ENCODE measurements around the gene TSPAN2.

Gene TSPAN2

DNA sequence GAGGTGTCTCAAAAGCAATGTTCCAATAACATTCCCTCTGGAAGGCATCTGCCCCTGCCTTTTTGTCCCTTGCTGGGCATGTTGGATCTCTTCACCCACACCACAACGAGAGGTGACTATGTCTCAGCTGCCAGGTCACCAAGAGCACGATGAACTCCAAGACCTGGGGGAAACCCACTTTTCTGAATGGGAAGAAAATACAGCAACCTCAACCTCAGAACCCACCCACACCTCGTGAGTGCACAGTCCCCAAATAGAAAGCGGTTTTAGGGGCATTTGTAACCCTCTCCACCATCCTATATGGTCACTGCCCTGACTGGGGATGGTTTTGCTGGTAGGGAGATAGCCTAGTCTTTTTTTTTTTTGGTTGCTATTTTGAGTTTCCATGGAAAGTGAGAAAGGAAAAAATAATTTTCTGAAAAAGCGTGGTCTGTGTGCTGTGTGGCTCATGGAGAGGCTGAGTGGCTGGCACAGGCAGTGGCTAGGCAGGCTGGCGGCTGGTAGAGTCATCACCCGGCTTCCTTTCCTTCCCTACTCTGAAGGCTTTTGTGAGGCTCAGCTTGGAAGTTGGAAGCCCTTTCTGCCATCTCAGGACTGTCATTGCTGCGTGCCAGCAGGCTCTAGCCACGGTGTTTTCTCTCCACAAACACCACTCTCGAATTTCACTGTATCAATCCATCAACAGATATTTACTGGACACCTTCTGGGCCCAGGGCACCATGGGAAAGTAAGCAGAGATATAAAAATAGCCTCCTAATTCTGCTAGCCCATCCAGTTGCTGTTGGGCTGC is 15.8 kb downstream of the TSPAN2 start:
- no peak for DNase-seq

DNA sequence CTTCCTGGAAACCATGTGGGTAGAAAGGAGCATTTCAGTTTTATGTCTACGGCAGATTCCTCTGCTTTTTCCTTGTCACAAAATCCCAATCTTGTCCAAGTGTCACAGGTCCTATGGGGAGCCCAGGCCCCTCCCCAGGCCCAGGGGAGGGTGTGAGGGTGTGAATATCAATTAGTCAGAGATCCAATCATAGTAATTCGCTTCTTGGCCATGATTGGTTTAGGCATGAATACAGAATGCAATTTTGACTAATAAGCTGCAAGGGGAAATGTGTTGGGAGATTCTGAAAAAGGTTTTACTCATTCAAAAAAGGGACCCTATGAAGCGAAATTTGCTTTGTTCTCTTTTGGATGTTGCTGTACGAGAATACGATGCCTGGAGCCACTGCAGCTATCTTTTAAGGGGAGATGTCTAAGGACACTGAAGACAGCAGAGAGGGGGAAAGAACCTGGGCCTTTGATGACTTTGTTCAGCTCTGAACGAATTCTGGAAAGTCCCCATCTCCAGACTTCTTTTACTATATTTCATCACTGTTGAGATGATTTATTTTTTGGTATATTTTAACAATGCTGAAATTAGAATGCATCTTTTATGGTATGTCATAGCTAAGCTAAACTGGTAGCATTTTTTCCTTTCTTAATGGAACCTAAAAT is 18.2 kb downstream of the TSPAN2 start:
- DNase-seq = no peak

DNA sequence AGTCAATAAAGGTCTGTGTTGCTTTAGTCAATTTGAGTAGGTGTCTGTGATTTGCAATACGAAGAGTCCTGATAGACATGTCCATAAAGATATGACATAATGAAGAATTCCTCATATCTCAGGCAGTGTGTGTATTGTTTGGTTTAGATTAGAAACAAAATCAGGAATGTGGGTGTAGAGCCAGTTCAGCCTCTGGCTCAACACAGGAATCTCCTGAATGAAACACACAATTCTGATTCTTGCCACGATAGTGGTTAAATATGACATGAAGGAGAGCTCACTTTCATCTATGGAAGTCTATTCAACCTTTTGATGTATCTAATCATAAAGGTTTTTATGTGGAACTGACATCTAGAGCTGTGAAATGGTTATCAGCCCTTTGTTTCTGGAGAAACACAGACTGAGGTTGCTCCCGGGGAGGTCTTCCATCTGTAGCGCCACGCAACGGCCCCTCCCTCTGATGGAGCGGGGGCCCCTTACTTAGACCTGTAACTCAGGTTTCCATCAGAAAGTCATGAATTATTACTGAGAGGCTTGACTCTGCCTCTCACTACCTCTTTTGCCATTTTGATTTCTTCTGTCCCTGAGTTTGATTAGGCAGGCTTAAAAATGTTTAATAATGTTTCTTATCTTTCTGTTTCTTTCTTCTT is 19.5 kb downstream of the TSPAN2 start:
- DNase-seq = no peak

DNA sequence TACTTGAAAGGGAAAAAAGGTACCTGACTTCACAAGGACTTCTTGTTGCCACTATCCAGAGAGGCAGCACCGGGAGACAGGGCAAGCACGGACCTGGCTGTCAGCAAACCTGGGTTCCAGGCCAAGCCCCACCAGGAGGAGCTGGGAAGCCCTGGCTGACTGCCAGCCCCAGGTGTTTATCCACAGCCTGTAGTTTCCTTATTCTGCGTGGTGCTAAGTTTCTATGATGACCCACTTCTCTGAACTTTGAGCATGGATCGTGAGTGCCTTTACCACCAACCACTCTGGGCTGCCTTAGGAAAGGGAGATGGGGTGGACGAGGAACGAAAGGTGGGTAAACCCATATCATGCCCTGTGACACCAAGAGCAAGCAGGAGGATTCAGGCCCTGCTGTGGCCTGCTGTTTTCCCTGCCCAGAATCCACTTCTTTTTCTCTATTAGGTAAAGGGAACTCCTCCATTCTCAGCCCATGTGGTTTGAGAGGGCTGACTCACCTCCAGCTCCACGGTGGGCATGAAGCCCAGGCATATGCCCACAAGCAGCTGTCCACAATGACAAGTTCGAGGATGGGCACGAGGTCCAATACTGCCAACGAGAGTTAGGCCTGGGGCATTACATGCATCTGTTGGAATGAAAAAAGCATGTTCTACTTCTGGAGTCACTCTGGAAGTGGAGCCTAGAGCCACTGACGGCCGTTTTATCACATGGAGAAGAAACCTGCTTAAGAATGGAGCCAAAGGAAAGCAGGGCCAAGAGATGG is 20.3 kb downstream of the TSPAN2 start:
- DNase-seq = no peak

DNA sequence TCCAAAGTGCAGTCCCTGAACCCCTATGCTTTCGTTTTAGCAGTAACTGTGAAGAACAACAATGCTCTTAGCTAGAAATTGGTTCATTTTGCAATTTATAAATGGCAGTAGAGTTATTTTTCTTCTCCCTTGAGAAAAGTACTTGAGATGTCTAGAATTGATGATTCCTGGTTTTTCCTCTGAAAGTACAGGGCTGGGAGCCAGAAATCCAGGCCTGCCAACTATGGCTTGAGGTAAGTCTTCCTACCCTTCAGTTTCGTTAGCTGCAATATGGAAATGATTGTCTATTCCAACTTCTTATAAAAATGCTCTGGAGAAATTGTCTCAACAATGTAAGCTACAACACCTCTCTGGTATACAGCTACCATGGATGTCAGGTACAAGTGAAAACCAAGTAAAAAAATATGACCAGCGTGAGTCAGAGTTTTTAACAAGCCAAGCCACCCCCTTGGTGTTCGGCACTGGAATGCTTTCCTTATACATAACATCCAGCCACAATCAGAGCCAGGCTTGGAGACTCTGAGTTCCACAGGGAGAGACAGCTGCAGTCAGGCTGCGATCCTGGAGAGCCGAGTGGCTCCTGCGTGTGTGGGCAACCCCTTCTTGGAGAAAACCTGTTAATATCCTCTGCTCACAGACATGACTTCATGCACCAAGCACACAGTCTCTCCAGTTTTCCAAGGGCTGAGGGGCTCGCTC is 22.0 kb downstream of the TSPAN2 start:
- no peak for DNase-seq

DNA sequence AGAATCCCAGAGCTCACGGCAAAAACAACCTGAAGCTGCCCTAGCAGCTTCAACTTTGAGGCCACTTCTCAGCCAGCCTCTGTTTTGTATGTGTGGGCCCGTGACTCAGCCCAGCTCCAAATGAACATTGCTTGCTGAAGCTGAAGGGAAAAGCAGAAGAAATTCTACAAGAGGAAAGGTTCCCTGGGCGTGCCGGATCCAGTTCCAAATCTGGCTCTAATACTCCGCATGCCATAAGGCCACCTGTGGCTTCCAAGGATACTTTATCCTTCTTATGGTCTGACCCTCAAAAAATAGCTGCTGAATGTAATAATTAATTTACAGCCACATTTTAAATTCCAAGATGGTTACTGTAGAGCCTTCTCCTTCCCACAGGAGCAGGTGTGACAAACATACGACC is 24.3 kb downstream of the TSPAN2 start:
- DNase-seq = no peak

DNA sequence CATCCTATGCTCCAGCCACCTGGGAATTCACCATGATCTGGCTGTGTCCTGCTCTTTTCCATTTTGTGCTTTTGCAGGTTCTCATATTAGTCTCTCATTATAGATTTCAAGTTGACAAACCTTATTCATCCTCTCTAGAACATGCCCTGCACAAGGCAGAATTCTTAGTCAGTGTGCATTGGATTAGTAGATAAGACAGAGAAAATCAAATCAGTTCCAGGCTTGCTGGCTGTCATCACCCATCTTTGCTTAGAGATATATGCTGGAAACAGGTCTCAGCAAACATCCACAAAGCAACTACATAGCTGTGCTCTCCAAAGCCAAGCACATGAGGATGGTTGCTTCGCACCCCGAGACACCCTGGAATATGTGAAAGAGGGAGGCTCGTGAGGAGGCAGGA is 24.8 kb downstream of the TSPAN2 start:
- no peak for DNase-seq

DNA sequence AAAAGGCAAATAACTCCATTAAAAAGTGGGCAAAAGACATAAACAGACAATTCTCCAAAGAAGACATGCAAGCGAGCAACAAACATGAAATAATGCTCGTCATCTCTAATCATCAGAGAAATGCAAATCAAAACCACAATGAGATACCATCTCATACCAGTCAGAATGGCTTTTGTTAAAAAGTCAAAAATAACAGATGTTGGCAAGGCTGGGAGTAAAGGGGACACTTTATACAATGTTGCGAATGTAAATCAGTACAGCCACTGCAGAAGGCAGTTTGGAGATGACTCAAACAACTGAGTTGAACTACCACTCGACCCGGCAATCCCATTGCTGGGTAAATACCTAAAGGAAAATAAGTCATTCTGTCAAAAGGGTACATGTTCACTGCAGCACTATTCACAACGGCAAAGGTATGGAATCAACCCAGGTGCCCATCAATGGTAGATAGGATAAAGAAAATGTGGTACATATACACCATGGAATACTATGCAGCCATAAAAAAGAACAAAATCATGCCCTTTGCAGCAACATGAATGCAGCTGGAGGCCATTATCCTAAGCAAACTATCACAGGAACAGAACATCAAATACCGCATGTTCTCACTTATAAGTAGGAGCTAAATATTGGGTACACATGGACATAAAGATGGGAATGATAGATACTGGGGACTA is 25.9 kb downstream of the TSPAN2 start:
- DNase-seq = peak; percentile 76 to 86

DNA sequence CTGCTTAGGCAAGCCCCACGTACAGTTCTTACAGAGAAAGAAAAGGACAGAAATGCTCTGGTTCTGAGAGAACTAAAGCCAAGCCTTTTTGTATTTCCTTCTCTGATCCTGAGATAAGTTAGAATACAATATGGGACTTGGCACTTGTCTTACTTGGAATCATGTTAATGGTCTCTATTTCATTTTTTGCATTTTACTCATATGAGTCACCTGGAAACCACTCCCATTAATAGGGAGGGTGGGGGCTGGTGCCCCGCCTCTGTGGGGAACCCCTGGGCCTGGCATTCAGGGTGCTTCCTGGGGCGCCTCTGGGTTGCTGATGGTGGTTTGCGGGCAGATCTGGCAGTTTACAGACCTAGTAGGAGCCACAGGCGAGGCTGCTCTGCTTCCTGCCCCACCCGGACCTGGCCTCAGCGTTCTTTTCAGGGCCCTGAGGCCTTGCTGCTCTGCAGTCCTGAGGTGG is 26.7 kb downstream of the TSPAN2 start:
- peak; percentile 50 to 81 for DNase-seq

DNA sequence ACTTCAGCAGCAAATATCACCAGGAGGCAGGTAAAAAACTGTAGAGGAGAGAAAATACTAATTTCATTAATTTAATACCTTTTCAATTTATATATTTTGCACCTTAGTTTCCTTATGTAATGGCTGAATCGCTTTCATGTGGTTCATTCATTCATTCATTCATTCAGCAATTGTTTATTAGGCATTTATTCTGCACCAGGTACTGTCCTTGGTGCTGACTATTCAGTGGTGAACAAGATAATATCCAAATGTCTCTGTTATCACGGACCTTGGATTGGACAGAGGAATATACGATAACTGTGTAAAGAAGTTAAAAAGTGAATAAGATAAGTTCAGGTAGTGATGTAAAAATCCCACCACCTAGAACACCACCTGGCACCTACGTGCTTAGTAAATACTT is 28.8 kb downstream of the TSPAN2 start:
- no peak for DNase-seq

DNA sequence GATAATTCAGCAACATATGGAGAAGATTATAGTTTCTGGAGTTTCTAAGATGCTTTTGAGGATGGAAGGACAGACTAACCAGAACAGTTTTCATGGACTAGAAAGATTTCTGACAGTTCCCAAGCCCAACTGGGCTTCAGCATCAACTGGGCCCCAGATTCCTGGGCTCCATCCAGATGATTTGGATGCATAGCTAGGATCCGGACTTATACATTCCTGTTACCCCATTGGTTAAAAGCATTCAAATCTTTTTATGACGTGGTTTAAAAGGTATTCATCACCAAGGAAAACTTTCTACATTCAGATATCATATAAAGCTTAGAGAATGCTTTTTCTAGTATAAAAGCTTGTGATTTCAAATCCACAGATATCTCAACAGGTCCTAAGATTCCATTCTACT is 30.0 kb downstream of the TSPAN2 start:
- DNase-seq = no peak

DNA sequence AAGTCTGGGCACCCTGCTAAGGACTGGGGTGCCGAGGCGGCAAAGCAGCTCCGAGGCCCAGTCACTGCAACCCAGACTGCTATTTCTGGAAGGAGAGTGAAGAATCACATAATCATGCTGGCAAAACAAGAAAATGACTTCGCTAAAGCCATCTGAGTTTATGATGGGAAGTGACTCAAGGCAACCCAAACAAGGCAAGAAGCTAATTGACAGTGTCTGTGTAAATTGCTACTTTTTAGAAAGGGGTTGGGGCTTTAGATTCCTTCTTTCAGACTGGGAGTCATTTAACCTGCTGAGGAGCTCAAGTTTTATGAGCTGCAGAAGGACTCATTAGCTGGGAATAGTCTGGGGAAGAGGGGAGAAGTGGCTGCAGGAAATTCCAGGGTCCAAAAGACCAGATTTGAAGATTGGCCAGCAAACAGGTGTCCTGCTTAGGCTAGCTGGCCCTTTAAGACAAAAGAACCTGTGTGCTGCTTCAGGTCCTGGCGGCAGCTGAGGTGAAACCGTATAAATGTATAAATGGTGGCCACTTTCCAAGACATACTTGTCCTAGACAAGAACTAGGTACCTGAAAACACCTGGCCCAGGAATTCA is 31.5 kb downstream of the TSPAN2 start:
- no peak for DNase-seq

DNA sequence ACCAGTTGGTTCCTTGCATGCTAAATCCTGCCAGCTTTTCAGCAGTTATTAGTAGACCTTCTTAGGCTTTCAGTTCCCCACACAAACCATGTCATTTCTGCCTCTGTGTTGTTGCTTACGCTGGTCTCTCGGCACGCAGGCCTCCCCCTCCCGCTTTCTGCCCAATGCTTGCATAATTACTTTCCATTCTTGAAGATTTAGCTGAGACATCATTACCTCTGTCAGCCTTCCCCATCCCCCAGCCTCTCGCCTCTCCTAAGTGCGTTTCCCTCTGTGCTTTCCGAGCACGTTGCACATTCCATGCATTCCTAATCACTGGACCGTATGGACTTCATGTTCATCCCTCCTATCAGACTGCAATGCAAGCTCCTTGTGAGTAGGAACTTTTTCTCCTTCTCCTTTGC is 32.9 kb downstream of the TSPAN2 start:
- no peak for DNase-seq

DNA sequence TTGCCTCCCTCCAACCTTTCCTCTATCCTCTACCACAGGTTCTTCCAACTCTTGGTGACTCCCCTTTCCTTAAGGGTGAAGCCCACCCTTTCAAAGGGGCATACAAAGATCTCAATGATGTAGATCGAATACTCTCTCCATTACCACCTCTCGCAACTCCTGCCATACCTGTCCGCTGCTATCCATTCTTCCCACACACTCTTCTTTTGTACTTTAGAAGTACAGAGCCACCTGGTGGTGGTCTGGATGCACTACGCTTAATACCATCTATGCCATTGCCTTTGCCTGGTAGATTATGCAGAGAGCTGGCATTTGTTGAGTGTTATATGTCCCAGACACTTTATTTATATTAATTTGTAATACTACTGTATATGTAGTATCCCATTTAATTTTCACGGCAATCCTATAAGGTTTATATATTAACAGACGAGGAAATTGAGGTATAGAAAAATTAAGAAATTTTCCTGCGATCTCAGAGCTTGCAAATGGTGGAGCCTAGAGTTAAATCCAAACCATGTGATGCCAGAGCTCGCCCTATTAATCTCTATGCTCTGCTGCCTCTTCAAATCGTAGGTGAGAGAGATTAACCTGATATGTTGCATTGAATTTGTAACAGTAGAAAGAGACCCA is 36.7 kb downstream of the TSPAN2 start:
- peak; percentile 69 to 90 for DNase-seq

DNA sequence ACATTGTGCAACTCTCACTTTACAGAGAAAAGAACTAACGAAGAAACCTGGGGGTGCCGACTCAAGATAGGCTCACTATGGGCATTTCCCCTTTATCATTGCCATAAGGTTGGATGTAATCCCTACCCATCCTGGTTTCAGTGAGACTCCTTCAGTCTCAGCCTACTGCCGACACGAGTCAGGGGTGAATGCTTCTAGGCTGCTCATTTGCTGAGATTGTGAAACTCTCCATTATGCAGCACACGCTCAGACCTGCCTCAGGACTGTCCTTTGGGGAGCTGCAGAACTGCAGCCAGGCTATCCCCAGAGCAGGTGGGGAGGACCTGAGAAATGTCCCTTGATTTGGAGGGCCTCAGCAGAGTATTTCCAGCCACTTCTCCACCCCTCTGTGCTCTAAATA is 37.5 kb downstream of the TSPAN2 start:
- no peak for DNase-seq

DNA sequence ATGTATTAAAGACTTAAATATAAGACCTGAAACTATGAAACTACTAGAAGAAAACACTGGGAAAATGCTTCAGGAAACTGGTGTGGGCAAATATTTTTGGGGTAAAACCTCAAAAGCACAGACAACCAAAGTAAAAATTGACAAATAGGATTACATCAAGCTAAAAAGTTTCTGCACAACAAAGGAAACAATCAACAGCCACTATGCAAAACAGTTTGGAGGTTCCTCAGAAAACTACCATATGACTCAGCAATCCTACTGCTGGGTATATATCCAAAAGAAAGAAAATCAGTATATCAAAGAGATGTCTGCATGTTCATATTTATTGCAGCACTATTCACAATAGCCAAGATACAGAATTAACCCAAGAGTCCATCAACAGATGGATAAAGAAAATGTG is 42.6 kb downstream of the TSPAN2 start:
- no peak for DNase-seq

DNA sequence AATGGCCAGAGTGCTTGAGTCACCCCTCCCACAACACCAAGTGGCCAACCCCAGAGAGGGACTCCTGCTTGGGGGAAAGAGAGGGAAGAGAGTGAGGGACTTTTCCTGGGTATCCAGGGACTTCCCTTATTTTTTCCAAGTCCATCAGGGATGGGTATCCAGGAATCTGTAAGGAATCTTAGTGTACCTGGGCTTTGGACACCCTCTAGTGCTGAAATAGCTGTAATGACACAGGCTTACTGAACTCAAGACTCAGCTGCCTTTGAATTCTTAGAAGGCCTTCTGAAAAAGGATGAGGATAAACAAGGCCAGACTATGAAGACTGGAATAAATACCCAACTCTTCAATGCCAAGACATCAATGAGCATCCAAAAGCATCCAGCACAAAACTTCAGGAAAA is 47.6 kb downstream of the TSPAN2 start:
- peak; percentile 34 to 61 for DNase-seq

DNA sequence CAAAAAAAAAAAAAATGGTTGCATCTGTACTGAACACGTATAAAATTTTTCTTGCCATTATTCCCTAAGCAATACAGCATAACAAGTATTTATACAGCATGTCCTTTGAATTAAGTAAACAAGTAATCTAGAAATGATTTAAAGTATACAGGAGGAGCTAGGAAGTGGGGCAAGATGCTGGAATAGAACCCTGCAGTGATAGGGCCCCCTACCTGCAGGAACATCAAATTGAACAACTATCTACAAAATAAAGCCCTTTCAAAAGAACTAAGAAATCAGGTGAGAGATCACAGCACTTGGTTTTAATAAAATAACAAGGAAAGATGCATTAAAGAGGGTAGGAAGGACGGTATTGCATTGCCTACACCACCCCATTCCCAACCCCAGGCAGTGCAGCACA is 48.8 kb downstream of the TSPAN2 start:
- no peak for DNase-seq

DNA sequence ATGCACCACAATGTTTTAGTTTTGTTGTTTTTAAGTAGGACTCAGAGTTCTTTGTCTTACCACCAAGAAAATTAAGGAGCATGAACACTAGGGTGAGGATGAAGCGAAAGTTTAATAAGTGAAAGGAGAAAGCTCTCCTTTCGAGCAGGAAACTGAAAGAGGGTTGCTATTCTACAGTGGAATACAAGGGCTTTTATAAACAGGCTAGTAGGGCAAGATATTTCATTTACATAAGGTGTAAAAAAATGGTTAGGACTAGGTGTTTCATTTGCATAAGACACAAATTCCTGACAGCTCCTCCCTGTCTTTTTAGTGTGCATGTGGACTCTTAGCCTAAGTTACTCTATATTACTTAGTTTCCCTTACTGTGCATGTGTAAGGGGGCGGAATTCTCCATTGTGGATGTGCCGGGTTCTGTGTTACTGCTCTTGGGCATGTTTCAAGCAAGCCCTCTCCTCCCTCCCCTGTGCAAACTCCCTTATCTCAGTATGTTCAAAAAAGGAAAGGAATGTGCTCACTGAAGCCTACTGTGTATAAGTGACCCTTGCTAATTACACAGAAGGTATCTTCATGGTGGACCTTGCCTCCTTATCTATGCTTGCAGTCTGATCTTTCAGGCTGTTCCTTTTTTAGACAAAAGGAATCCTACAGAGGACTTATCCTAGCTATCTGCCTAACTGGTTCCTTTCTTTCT is 52.3 kb downstream of the TSPAN2 start:
- peak; percentile 10 to 54 for DNase-seq

DNA sequence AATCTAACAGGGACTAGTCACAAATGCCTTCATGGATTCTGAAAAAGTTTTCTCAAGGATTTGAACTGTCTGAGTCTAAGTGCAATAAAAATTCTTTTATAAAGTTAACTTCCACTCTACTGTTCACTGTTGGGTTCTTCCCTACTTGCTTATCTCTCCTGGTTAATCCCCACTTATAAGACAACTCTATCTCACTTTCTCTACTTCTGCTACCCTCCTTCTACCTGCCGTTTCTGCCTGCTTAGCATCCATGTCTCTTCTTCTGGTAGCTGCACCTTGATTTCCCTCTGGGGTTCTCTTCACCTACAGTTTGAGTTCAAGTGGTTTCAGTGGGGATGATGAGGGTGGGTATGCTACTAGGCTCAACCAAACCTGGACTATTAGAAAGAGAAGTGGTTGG is 53.7 kb downstream of the TSPAN2 start:
- DNase-seq = no peak

DNA sequence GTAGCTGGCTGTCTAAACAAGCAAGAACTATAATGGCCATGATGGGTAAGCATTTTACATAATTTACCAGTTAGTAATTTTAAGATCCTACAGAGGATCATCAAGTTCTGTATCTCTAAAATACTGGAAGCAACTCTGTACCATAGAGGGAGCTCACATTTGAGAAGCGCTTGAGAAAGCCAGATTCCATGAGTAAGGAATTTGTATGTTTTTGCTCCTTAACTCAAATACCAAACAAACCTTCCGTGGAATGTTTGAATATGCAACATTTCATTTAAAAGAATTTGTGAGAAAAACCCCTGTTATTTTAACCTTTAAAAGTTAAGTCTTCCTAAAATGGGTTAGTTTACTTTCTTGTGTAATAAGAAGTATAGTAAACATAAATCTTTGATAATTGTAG is 57.7 kb downstream of the TSPAN2 start:
- DNase-seq = no peak

Measured in NCI-H526 (cell line).